AG09319 (cell line): Measurements from ENCODE around the gene GRWD1.

ENCODE experiments used
- DNase-seq: peaks from one replicate; pipeline ENCODE4 v3.0.0-alpha.2; 2010; ENCODE audit warnings: low read depth; ENCODE audit errors: extremely low read depth
- TF ChIP-seq, protein P1 (sequence below): IDR thresholded peaks from 2 replicates; pipeline ENCODE4 v1.5.1; 2011; ENCODE audit warnings: low read depth, mild to moderate bottlenecking, inconsistent platforms, low read length, moderate library complexity

Gene GRWD1

GRCh38 chr19:48495396-48495795, 49.6 kb downstream of the GRWD1 start:
- no peak for DNase-seq
- TF ChIP-seq, protein P1, sequence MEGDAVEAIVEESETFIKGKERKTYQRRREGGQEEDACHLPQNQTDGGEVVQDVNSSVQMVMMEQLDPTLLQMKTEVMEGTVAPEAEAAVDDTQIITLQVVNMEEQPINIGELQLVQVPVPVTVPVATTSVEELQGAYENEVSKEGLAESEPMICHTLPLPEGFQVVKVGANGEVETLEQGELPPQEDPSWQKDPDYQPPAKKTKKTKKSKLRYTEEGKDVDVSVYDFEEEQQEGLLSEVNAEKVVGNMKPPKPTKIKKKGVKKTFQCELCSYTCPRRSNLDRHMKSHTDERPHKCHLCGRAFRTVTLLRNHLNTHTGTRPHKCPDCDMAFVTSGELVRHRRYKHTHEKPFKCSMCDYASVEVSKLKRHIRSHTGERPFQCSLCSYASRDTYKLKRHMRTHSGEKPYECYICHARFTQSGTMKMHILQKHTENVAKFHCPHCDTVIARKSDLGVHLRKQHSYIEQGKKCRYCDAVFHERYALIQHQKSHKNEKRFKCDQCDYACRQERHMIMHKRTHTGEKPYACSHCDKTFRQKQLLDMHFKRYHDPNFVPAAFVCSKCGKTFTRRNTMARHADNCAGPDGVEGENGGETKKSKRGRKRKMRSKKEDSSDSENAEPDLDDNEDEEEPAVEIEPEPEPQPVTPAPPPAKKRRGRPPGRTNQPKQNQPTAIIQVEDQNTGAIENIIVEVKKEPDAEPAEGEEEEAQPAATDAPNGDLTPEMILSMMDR: no peak

DNA sequence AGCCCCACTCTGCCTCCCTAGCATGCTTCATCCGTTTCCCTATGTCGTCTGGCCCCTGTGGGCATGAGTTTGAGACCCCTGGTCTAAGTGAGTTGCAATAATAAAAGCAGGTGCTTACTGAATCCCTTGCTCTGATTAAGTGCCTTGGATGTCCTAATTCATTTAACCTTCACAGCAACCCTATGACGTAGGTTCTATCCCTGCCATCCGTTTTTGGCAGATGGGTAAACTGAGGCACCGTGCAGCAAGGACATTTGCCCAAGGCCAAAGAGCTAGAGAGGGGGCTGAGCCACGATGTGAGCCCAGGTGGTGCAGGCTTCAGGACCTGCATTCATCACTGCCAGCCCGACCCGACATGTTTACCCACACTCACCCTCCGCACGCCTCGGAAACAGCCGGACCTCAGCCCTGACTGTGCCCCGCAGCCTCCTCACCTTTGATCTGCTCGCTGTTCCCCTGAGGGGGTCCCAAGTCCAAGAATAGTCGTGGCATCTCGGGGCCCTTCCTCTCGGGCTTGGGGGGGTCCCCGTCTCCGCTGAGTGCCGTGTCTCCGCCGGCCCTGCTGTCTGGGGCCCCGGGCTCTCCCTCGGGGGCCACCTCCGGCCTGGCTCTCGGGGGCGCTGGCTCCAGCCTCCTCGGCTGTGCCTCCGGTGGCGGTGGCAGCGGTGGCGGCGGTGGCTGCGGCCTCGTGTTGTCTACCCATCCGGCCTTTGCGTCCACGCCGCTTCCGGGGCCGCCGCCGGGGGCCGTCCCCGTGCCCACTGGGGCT, 51.4 kb downstream of the GRWD1 start:
- DNase-seq: no peak
- TF ChIP-seq, protein P1: no peak

GRCh38 chr19:48497728-48498594, 52.2 kb downstream of the GRWD1 start:
- TF ChIP-seq, protein P1: no peak
- no peak for DNase-seq

DNA sequence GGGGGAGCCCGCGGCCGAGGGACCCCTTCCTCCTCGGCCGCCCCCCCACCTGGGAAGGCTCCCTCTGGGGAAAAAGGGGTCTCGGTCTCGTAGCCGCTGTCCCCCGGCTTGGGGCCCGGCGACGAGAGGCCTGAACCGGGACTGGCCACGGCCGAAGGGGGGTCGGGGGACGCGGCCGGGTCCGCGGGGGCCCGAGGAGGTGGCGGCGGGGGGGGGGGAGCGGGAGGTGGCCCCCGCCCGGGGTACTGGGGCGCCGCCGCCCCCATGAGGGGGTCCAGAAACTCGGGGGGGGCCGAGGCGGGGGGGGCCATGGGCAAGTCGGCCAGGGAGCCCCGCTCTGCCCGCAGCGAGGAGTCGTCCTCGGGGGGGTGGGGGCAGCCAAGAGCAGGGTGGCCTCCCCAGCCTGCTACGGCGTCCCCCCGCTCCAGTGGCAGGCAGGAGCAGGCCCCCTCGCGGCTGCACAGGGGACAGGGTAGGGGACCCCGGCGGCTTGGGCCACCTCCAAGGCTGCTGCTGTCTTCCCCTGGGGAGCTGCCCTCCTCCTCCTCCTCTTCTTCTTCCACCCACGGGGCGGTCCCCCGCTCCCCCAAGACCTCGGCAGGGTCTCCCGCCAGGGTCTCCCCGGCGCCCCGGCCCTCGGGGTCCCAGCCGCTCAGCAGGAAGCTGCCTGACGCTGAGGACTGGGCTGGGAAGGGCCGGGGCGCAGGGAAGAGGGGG, 53.0 kb downstream of the GRWD1 start:
- DNase-seq: no peak
- TF ChIP-seq, protein P1: no peak; the same call in 1 of the 2 replicates

DNA sequence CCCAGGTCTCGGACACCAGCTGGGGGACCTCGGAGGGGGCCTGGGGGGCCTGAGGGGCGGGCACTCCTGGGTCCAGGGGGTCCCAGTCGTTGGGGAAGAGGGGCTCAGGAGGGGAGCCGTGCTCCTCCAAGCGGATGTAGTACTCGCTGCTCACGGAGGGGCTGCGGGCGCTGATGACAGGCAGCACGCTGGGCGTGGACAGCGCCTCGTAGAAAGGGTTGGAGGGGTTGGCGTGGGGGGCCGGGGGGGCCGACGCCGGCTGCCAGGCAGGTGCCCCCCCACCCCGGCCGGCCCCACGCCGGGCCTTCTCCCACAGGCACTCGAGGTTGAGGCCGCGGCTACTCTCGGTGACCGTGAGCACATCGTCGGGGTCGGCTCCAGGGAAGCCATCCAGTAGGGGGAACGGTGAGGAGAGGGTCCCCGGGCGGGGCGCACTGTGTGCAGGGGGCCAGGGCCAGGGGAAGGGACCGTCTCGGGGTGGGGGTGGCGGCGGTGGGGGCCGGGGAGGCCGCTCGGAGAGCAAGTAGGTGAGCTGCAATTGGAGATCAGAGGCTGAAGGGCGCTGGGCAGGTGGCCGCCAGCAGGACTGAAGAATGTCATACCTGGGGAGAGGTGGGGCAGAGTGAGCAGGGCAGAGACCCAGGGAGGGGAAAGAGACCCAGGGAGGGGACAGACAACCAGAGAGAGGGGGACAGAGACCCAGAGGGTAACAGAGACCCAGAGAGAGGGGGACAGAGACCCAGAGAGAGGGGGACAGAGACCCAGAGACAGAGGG, 53.7 kb downstream of the GRWD1 start:
- TF ChIP-seq, protein P1: no peak
- DNase-seq: no peak

GRCh38 chr19:48500830-48501493, 55.2 kb downstream of the GRWD1 start:
- TF ChIP-seq, protein P1: no peak
- DNase-seq: no peak
